H9 (cell line): ENCODE results near the gene GPD1L. TPM values are rescaled to one million over a fixed set of nuclear protein-coding genes. Genes with fewer than 3 reads are reported as not detected.

Experiments used
- DNase-seq: peaks from one replicate; pipeline ENCODE4 v3.0.0-alpha.2; 2017
- H2AFZ ChIP-seq: one replicate; pipeline ENCODE4 v1.6.1; 2013; ENCODE audit warnings: mild to moderate bottlenecking, low read length, control low read depth, moderate library complexity
- H2AK5ac ChIP-seq: 2 replicates; pipeline ENCODE4 v1.6.1; 2013; ENCODE audit warnings: low read length, control low read depth, mixed read lengths; ENCODE audit not compliant: insufficient read length
- H2BK120ac ChIP-seq: one replicate; pipeline ENCODE4 v1.6.1; 2013; ENCODE audit warnings: low read depth, mild to moderate bottlenecking, low read length, control low read depth, inconsistent platforms; ENCODE audit not compliant: poor library complexity, severe bottlenecking
- H2BK12ac ChIP-seq: 2 replicates; pipeline ENCODE4 v1.6.1; 2013; ENCODE audit warnings: low read length, control low read depth, mixed read lengths, low read depth; ENCODE audit not compliant: insufficient read length
- H2BK15ac ChIP-seq: 2 replicates; pipeline ENCODE4 v1.6.1; 2013; ENCODE audit warnings: low read depth, low read length, control low read depth
- H2BK20ac ChIP-seq: one replicate; pipeline ENCODE4 v1.6.1; 2013; ENCODE audit warnings: low read depth, mild to moderate bottlenecking, low read length, control low read depth, inconsistent platforms; ENCODE audit not compliant: poor library complexity, severe bottlenecking
- H2BK5ac ChIP-seq: 2 replicates; pipeline ENCODE4 v1.6.1; 2013; ENCODE audit warnings: low read length, control low read depth, mixed read lengths; ENCODE audit not compliant: insufficient read length
- H3K14ac ChIP-seq: 2 replicates; pipeline ENCODE4 v1.6.1; 2013; ENCODE audit warnings: low read length, control low read depth; ENCODE audit not compliant: insufficient read depth
- H3K18ac ChIP-seq: 2 replicates; pipeline ENCODE4 v1.6.1; 2013; ENCODE audit warnings: low read depth, mild to moderate bottlenecking, mixed read lengths, low read length, control low read depth; ENCODE audit not compliant: insufficient read length
- H3K23ac ChIP-seq: 2 replicates; pipeline ENCODE4 v1.6.1; 2013; ENCODE audit warnings: low read length, control low read depth, mixed read lengths, low read depth; ENCODE audit not compliant: insufficient read length
- H3K23me2 ChIP-seq: 2 replicates; pipeline ENCODE4 v1.6.1; 2013; ENCODE audit warnings: low read depth, mild to moderate bottlenecking, mixed read lengths, low read length, control low read depth; ENCODE audit not compliant: insufficient read length, poor library complexity, severe bottlenecking
- H3K27ac ChIP-seq: 2 replicates; pipeline ENCODE4 v1.5.1; 2013; ENCODE audit warnings: low read length, control low read depth, mixed read lengths, low read depth; ENCODE audit not compliant: insufficient read length
- H3K27me3 ChIP-seq: 2 replicates; pipeline ENCODE4 v1.6.1; 2013; ENCODE audit warnings: low read length, control low read depth, inconsistent platforms; ENCODE audit not compliant: insufficient read depth
- H3K4ac ChIP-seq: 2 replicates; pipeline ENCODE4 v1.6.1; 2013; ENCODE audit warnings: low read depth, mild to moderate bottlenecking, control low read depth, inconsistent platforms, low read length, moderate library complexity
- H3K4me1 ChIP-seq: 2 replicates; pipeline ENCODE4 v1.6.1; 2013; ENCODE audit warnings: low read length, control low read depth, inconsistent platforms; ENCODE audit not compliant: insufficient read depth
- H3K4me2 ChIP-seq: 2 replicates; pipeline ENCODE4 v1.6.1; 2013; ENCODE audit warnings: low read length, control low read depth, mixed read lengths; ENCODE audit not compliant: insufficient read length, insufficient read depth
- H3K56ac ChIP-seq: 2 replicates; pipeline ENCODE4 v1.6.1; 2013; ENCODE audit warnings: low read depth, mild to moderate bottlenecking, mixed read lengths, low read length, control low read depth; ENCODE audit not compliant: insufficient read length
- H3K79me1 ChIP-seq: 2 replicates; pipeline ENCODE4 v1.6.1; 2013; ENCODE audit warnings: low read depth, mild to moderate bottlenecking, moderate library complexity, low read length, control low read depth, inconsistent platforms; ENCODE audit not compliant: insufficient read depth, poor library complexity, severe bottlenecking
- H3K79me2 ChIP-seq: 2 replicates; pipeline ENCODE4 v1.6.1; 2013; ENCODE audit warnings: low read length, control low read depth, inconsistent platforms; ENCODE audit not compliant: insufficient read depth
- H3K9ac ChIP-seq: 2 replicates; pipeline ENCODE4 v1.6.1; 2013; ENCODE audit warnings: low read length, control low read depth, mixed read lengths; ENCODE audit not compliant: insufficient read length; ENCODE audit errors: extremely low read depth
- H3K9me3 ChIP-seq: one replicate; pipeline ENCODE4 v1.6.1; 2013; ENCODE audit warnings: low read depth, low read length, inconsistent platforms; ENCODE audit not compliant: control insufficient read depth
- H3T11ph ChIP-seq: one replicate; pipeline ENCODE4 v1.6.1; 2013; ENCODE audit warnings: mild to moderate bottlenecking, low read length, control low read depth, inconsistent platforms
- H4K20me1 ChIP-seq: one replicate; pipeline ENCODE4 v1.6.1; 2013; ENCODE audit not compliant: control insufficient read depth, insufficient read length, insufficient read depth
- H4K5ac ChIP-seq: 2 replicates; pipeline ENCODE4 v1.6.1; 2013; ENCODE audit warnings: low read depth, mild to moderate bottlenecking, mixed read lengths, low read length, control low read depth; ENCODE audit not compliant: insufficient read length
- H4K8ac ChIP-seq: replicated peaks from 2 replicates; pipeline ENCODE4 v1.6.1; 2013; ENCODE audit warnings: low read length, control low read depth, mixed read lengths, low read depth; ENCODE audit not compliant: insufficient read length
- H4K91ac ChIP-seq: 2 replicates; pipeline ENCODE4 v1.6.1; 2013; ENCODE audit warnings: low read depth, mild to moderate bottlenecking, moderate library complexity, mixed read lengths, low read length, control low read depth; ENCODE audit not compliant: insufficient read length
- H3K27ac Mint-ChIP-seq, 3 experiments: 2 replicates in 2 of 3; 3 replicates in 1 of 3; pipeline ENCODE4 v1.8.0; 2020 to 2021; ENCODE audit warnings: mixed read lengths in 3 of 3, mild to moderate bottlenecking in 1 of 3, moderate library complexity in 1 of 3
- H3K27me3 Mint-ChIP-seq: 2 replicates; pipeline ENCODE4 v1.8.0; 2021; ENCODE audit warnings: low read depth, mild to moderate bottlenecking, moderate library complexity, mixed read lengths
- H3K36me3 Mint-ChIP-seq, 3 experiments: 2 replicates in 2 of 3; 3 replicates in 1 of 3; pipeline ENCODE4 v1.8.0; 2020 to 2021; ENCODE audit warnings: low read depth in 3 of 3, mixed read lengths in 3 of 3; ENCODE audit not compliant: insufficient read depth in 1 of 3
- H3K4me1 Mint-ChIP-seq, 2 experiments: 2 replicates each; pipeline ENCODE4 v1.8.0; 2020; ENCODE audit warnings: mixed read lengths in 2 of 2
- H3K4me3 Mint-ChIP-seq, 2 experiments: 2 replicates in 1 of 2; 3 replicates in 1 of 2; pipeline ENCODE4 v1.8.0; 2020 to 2021; ENCODE audit warnings: mild to moderate bottlenecking in 2 of 2, mixed read lengths in 2 of 2, moderate library complexity in 1 of 2
- H3K9me3 Mint-ChIP-seq, 2 experiments: 2 replicates in 1 of 2; 3 replicates in 1 of 2; pipeline ENCODE4 v1.8.0; 2020; ENCODE audit warnings: mild to moderate bottlenecking in 2 of 2, mixed read lengths in 2 of 2, moderate library complexity in 1 of 2
- CTCF ChIP-seq: fragments of 200-600 bp; sonication (generic); conservative IDR thresholded peaks from 3 replicates; pipeline ENCODE4 v1.8.0; 2021; ENCODE audit warnings: antibody characterized with exemption, mild to moderate bottlenecking
- WGBS: extraction: QIAGEN DNeasy Blood & Tissue Kit; methylation state at CpG from one replicate; pipeline ENCODE4 v1.1.7; 2013; ENCODE audit warnings: missing lambda C conversion rate, low lambda C conversion rate, mixed read lengths; ENCODE audit not compliant: insufficient read length; ENCODE audit errors: extremely low coverage; 5-methylcytosine and 5-hydroxymethylcytosine counted together
- total RNA-seq: library from RNA; stranded (reverse); gene quantifications from 2 replicates; pipeline ENCODE4 v1.2.1, GENCODE V29; 2021

GPD1L gene
- total RNA-seq, 1 experiment from 2014 or later: 3.7 TPM

- no peaks in the 10 kb centered on the region for H3K23me2 ChIP-seq
- no peaks in the 10 kb centered on the region for H3K79me2 ChIP-seq
- H2BK12ac ChIP-seq: no peak overlapping the region
- H3K14ac ChIP-seq: no peak overlapping the region
- Mint-ChIP-seq H3K4me1 (peaks cover 9 to 16% of the 10 kb centered on the region in 2 experiments), H3K4me3 (no peak overlapping the region), H3K9me3 (no peaks in the 10 kb centered on the region; a peak in 1 of 5 replicates), H3K36me3 (no peaks in the 10 kb centered on the region), H3K27me3 (no peaks in the 10 kb centered on the region; the same call in 1 of the 2 replicates), H3K27ac (no peak overlapping the region)
- no peak overlapping the region for H3K23ac ChIP-seq
- H3K18ac ChIP-seq: no peak overlapping the region
- H2AK5ac ChIP-seq: no peak overlapping the region
- no CpG with 5 or more reads among the region's 8 CpGs for WGBS
- no peak overlapping the region for H4K8ac ChIP-seq
- H3K4ac ChIP-seq: no peak overlapping the region
- no peak overlapping the region for H3T11ph ChIP-seq
- H3K27ac ChIP-seq: no peak overlapping the region
- H3K4me1 ChIP-seq: no peaks in the 10 kb centered on the region
- no peak overlapping the region for H3K4me2 ChIP-seq
- no peak overlapping the region for H2AFZ ChIP-seq
- DNase-seq: no peak
- TF ChIP-seq CTCF: no peak
- H3K9ac ChIP-seq: no peak overlapping the region
- no peaks in the 10 kb centered on the region for H3K79me1 ChIP-seq
- H3K9me3 ChIP-seq: no peaks in the 10 kb centered on the region
- H4K5ac ChIP-seq: no peak overlapping the region
- no peak overlapping the region for H2BK15ac ChIP-seq
- no peak overlapping the region for H2BK20ac ChIP-seq
- no peak overlapping the region for H4K91ac ChIP-seq
- H3K56ac ChIP-seq: no peak overlapping the region
- no peak overlapping the region for H2BK5ac ChIP-seq
- H4K20me1 ChIP-seq: no peaks in the 10 kb centered on the region
- H3K27me3 ChIP-seq: no peaks in the 10 kb centered on the region
- H2BK120ac ChIP-seq: no peak overlapping the region
These were observed 32.2 kb downstream of the GPD1L start for GRCh38 chr3:32138545-32139104.
